ENCODE results near the gene METTL2A.
"Not testable (repeated sequence)": the region's sequence is repeated elsewhere in the genome, so short reads cannot be mapped to it uniquely, and the experiment has no call there.

- TF ChIP-seq CTCF (IDR thresholded peaks at IDR 0.05; ENCODE audit: insufficient read depth, low read length, poor library complexity, severe bottlenecking); EZH2phosphoT487 (conservative IDR thresholded peaks at IDR 0.05; ENCODE audit: low read length): not testable (repeated sequence)
These were observed 70.4 kb downstream of the METTL2A start for GRCh38 chr17:62494073-62494472.

Measured in SU-DHL-6 (cell line).